Mesodermal cell (in vitro differentiated cells): ENCODE results near the gene TMEM40.
"Not testable (repeated sequence)": the region's sequence is repeated elsewhere in the genome, so short reads cannot be mapped to it uniquely, and the experiment has no call there.

Experiments
- H3K27ac ChIP-seq: 2 replicates; pipeline ENCODE4 v1.7.0; 2013; ENCODE audit warnings: mild to moderate bottlenecking, low read depth, low read length, moderate library complexity; ENCODE audit not compliant: severe bottlenecking
- H3K36me3 ChIP-seq: 2 replicates; pipeline ENCODE4 v1.7.1; 2013; ENCODE audit warnings: mild to moderate bottlenecking, low read length, moderate library complexity; ENCODE audit not compliant: control insufficient read depth, insufficient read depth
- H3K4me1 ChIP-seq: one replicate; pipeline ENCODE4 v1.7.1; 2013; ENCODE audit warnings: mild to moderate bottlenecking, low read length; ENCODE audit not compliant: insufficient read depth, control insufficient read depth, poor library complexity, severe bottlenecking
- H3K4me3 ChIP-seq: 2 replicates; pipeline ENCODE4 v1.7.0; 2013; ENCODE audit warnings: low read length, control low read depth, mild to moderate bottlenecking; ENCODE audit not compliant: insufficient read depth, poor library complexity, severe bottlenecking; ENCODE audit errors: extremely low read depth
- H3K9me3 ChIP-seq: 2 replicates; pipeline ENCODE4 v1.7.1; 2013; ENCODE audit warnings: mild to moderate bottlenecking, low read length, moderate library complexity; ENCODE audit not compliant: control insufficient read depth
- WGBS, 2 experiments: methylation state at CpG; one replicate each; pipeline ENCODE4 v1.1.5; 2013; ENCODE audit warnings: missing lambda C conversion rate in 2 of 2; ENCODE audit not compliant: insufficient coverage in 2 of 2; 5-methylcytosine and 5-hydroxymethylcytosine counted together

Gene TMEM40

DNA sequence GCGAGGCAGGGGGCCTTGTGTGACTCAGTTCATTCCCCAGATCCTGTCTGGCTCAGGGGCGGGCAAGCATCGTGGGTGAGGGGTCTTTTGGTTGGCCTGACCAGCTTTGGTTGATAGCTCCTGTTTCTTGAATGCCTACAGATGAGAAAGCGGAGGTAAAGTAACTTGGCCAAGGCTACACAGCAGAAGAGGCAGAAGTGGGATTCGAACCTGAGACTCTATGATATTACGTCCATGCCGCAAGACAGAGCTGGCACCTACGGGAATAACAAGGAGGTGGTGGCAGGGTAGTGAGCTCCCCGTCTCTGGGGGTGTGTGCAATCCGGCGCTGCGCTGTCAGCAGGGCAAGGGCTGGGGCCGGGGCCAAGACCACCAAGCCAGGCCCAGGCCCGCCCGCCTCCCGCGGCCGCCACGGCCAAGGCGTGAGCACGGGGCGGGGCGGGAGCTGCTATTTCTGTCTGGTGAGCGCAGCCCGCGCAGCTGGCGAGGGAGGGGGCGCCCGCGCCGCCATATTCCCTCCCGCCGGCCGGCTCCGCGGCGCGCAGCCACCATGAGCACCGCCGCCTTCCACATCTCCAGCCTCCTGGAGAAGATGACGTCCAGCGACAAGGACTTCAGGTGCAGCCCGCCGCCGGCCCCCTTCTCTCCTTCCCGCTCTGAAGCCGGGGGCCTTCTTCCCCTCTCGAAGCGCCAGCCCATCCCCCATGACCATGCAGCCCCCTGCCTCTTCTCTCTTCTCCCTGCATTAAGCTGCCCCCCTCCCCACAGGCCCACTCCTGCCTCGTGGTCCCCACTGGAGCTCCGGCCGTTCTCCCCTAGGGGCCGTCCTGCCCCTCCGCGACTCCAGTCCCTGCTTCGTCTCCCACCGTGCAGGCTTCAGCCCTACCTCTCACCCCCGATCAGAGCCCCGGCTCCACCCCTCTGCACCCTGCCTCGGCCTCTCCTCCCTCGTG lies 37.4 kb upstream of the TMEM40 start, which contains the start of gene CAND2:
TSS of gene CAND2 (plus strand) at position 510 of the 953 bp plus-strand sequence. CDS start at position 551, 41 bp downstream.
- 7 to 9% methylated on average over 36 to 47 of the region's 61 CpGs for WGBS, 2 experiments
- Histone ChIP-seq H3K36me3 (no peaks in the 10 kb centered on the region), H3K4me3 (peak within 1 kb of the TSS; percentile 51), H3K4me1 (no peaks in the 10 kb centered on the region), H3K27ac (no peak within 1 kb of the TSS), H3K9me3 (no peaks in the 10 kb centered on the region)

- no peak overlapping the region for H3K4me3 ChIP-seq
- H3K36me3 ChIP-seq: no peaks in the 10 kb centered on the region
- no peaks in the 10 kb centered on the region for H3K9me3 ChIP-seq
- H3K4me1 ChIP-seq: no peaks in the 10 kb centered on the region
- no peak overlapping the region for H3K27ac ChIP-seq
- 89 to 96% methylated on average over 3 to 4 of the region's 5 CpGs for WGBS, 2 experiments
Observed at GRCh38 chr3:12793701-12794100, 34.6 kb upstream of the TMEM40 start.

DNA sequence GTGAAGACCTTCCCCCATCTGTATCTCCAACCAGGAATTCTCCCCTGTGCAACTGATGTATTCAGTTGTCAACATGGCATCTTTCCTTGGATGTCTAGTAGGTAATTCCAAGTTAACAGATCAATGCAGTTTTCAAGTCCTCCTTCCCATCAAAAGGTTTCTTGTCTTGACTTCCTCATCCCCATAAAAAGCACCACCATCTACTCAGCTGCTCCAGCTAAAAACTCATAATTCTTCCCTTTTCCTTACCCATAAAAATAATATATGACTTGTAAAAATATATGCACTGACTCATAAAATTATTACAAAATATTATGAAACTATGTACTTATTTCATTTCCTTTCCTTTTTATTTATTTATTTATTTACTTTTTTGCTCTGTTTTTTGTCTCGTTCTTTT lies 32.4 kb upstream of the TMEM40 start:
- no peaks in the 10 kb centered on the region for H3K4me1 ChIP-seq
- no peak overlapping the region for H3K4me3 ChIP-seq
- no peak overlapping the region for H3K27ac ChIP-seq
- no CpG with 5 or more reads among the region's 1 CpG for WGBS, 2 experiments
- no peaks in the 10 kb centered on the region for H3K36me3 ChIP-seq
- H3K9me3 ChIP-seq: no peaks in the 10 kb centered on the region

DNA sequence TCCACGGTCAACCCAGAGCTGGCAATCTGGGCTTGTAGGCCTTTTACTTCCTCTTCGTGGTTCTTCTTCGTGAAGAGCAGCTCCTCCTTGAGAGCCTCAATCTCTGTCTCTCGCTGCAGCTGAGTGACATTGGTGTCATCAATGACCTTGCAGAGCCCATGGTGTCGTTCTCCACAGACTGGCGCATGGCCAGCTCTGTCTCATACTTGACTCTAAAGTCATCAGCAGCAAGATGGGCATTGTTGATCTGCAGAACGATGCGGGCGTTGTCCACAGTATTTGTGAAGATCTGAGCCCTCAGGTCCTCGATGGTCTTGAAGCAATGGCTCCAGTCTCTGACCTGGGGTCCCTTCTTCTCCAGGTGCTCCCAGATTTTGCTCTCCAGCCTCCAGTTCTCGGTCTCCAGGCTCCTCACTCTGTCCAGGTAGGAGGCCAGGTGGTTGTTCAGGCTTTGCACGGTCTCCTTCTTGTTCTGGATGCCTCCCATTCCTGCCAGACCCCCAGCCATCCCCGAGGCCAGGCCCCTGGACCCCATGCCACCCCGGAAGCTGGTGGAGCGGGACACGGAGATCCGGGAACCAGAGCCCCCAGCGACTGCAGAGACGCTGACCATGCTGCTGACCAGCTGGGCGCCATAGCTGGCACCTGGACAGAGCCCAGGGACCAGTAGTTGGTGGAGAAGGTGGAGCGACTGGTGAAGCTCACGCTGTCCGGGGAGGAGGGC lies 29.1 kb upstream of the TMEM40 start:
- not testable (repeated sequence) for H3K36me3 ChIP-seq, H3K4me3 ChIP-seq, H3K27ac ChIP-seq, H3K4me1 ChIP-seq, H3K9me3 ChIP-seq
- 87 to 94% methylated on average over 19 to 20 of the region's 23 CpGs for WGBS, 2 experiments

GRCh38 chr3:12787346-12787745 lies 28.3 kb upstream of the TMEM40 start:
- not testable (repeated sequence) for H3K4me1 ChIP-seq, H3K4me3 ChIP-seq, H3K27ac ChIP-seq, H3K9me3 ChIP-seq, H3K36me3 ChIP-seq
- WGBS, 2 experiments: 23 to 26% methylated on average over 6 to 7 of the region's 9 CpGs

DNA sequence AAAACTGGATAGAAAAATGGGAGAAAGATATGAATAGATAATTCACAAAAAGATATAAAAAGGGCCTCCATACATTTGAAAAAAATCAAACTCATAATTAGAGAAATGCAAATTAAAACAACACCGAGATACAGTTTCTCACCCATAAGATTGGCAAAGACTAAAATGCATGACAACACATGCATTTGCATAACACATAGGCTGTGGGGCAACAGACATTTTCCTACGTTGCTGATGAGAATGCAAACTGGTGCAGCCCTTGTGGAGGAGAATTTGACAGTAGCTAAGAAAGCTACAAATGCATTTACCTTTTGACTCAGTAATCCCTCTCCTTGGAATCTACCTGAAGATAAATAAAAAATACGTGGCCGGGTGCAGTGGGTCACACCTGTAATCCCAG lies 26.0 kb upstream of the TMEM40 start:
- no peaks in the 10 kb centered on the region for H3K36me3 ChIP-seq
- no peaks in the 10 kb centered on the region for H3K9me3 ChIP-seq
- no peaks in the 10 kb centered on the region for H3K4me1 ChIP-seq
- WGBS, 2 experiments: 34 to 67% methylated on average over 3 to 4 of the region's 4 CpGs
- no peak overlapping the region for H3K4me3 ChIP-seq
- H3K27ac ChIP-seq: no peak overlapping the region

- Histone ChIP-seq H3K9me3 (no peaks in the 10 kb centered on the region), H3K36me3 (no peaks in the 10 kb centered on the region), H3K4me3 (no peak overlapping the region), H3K4me1 (no peaks in the 10 kb centered on the region), H3K27ac (no peak overlapping the region)
- WGBS, 2 experiments: 57 to 77% methylated on average over 2 to 5 of the region's 6 CpGs
Observed at GRCh38 chr3:12782172-12782815, 23.2 kb upstream of the TMEM40 start.

DNA sequence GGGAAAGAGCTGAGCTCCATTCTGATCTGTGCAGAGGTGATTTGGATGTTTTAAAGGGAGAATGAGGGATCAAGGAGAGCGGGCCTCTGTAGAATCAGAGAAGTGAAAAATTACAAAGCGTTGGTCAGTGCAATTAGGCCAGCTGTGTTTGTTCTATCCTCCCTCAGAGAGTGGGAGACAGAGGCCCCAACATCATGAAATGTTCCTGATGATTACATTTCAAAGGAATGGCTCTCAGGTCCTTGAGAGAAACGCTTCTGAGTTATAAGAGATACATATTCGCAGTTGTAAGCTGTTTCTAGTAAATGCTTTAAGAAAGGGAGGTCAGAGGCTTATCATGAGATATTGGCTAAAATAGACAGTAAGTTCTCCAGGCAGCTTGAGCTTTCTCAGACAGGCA lies 21.7 kb upstream of the TMEM40 start:
- Histone ChIP-seq H3K4me1 (no peaks in the 10 kb centered on the region), H3K9me3 (no peaks in the 10 kb centered on the region), H3K27ac (no peak overlapping the region), H3K4me3 (no peak overlapping the region), H3K36me3 (no peaks in the 10 kb centered on the region)
- 88 to 93% methylated on average over 3 to 4 of the region's 4 CpGs for WGBS, 2 experiments

DNA sequence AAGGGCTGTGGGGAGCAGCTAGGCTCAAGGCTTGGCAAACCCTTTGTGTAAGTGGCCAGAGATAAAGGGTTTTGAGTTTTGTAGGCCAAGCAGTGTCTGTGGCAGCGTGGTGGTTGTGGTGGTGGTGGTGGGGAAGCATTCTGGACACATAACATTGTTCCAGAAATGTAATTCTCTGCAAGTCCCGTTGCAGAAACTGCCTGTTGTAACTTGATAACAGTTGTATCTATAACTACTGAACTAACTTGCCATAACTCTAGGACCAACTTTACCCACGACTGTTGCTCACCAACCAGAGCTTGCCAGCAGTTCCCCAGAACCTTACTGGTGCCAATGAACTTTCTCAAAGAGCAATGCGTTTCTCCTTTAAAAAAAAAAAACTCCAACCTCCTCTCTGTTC lies 18.1 kb upstream of the TMEM40 start:
- peaks cover 3% of the 10 kb centered on the region for H3K9me3 ChIP-seq
- H3K4me3 ChIP-seq: no peak overlapping the region
- H3K36me3 ChIP-seq: no peaks in the 10 kb centered on the region
- no peak overlapping the region for H3K27ac ChIP-seq
- WGBS, 2 experiments: 89 to 97% methylated on average over 3 of the region's 4 CpGs
- no peaks in the 10 kb centered on the region for H3K4me1 ChIP-seq

- 79 to 100% methylated on average over 1 to 4 of the region's 6 CpGs for WGBS, 2 experiments
- not testable (repeated sequence) for H3K4me1 ChIP-seq, H3K36me3 ChIP-seq, H3K27ac ChIP-seq, H3K9me3 ChIP-seq, H3K4me3 ChIP-seq
Observed at GRCh38 chr3:12775970-12776369, 16.9 kb upstream of the TMEM40 start.
